ENCODE data around the gene RSRC2.
"Not testable (repeated sequence)": the region's sequence is repeated elsewhere in the genome, so short reads cannot be mapped to it uniquely, and the experiment has no call there.

- TF ChIP-seq CTCF (IDR thresholded peaks at IDR 0.05); ZNF263 (CRISPR knock-in tag; IDR thresholded peaks at IDR 0.05; ENCODE audit: low read depth); FOXP1 (CRISPR knock-in tag; IDR thresholded peaks at IDR 0.05; ENCODE audit: borderline replicate concordance): not testable (repeated sequence)
Observed at GRCh38 chr12:122513028-122513427, 13.7 kb downstream of the RSRC2 start.
